IPS DF 4.7 (cell line): ENCODE data around the gene ITGB3BP.
"Not testable (repeated sequence)": the region's sequence is repeated elsewhere in the genome, so short reads cannot be mapped to it uniquely, and the experiment has no call there.

Experiments
- DNase-seq: peaks from one replicate; pipeline ENCODE4 v3.0.0-alpha.2; 2013; ENCODE audit warnings: low spot score; ENCODE audit errors: extremely low read depth

ITGB3BP gene

GRCh38 chr1:63506782-63507181 lies 16.2 kb downstream of the ITGB3BP start:
- DNase-seq, result no peak

GRCh38 chr1:63501256-63501655 lies 21.8 kb downstream of the ITGB3BP start:
- DNase-seq, result no peak

GRCh38 chr1:63498106-63498505 lies 24.9 kb downstream of the ITGB3BP start:
- no peak for DNase-seq

- DNase-seq, result no peak
Observed at GRCh38 chr1:63497577-63497976, 25.4 kb downstream of the ITGB3BP start.

GRCh38 chr1:63487336-63488065 lies 35.5 kb downstream of the ITGB3BP start:
- DNase-seq, result no peak

GRCh38 chr1:63486629-63487028 lies 36.4 kb downstream of the ITGB3BP start:
- DNase-seq, result no peak

GRCh38 chr1:63480057-63480456 lies 43.0 kb downstream of the ITGB3BP start:
- DNase-seq, result no peak

GRCh38 chr1:63475761-63476160 lies 47.3 kb downstream of the ITGB3BP start:
- DNase-seq, result no peak

GRCh38 chr1:63468683-63469082 lies 54.3 kb downstream of the ITGB3BP start:
- DNase-seq, result not testable (repeated sequence)

- DNase-seq, result no peak
Observed at GRCh38 chr1:63466759-63467158, 56.3 kb downstream of the ITGB3BP start.

GRCh38 chr1:63466181-63466580 lies 56.8 kb downstream of the ITGB3BP start:
- DNase-seq, result no peak

GRCh38 chr1:63463248-63463647 lies 59.8 kb downstream of the ITGB3BP start:
- no peak for DNase-seq

GRCh38 chr1:63461661-63462230 lies 61.3 kb downstream of the ITGB3BP start:
- DNase-seq, result no peak

- no peak for DNase-seq
Observed at GRCh38 chr1:63458750-63459149, 64.3 kb downstream of the ITGB3BP start.

- no peak for DNase-seq
Observed at GRCh38 chr1:63454269-63454668, 68.8 kb downstream of the ITGB3BP start.

- no peak for DNase-seq
Observed at GRCh38 chr1:63453232-63453631, 69.8 kb downstream of the ITGB3BP start.

- no peak for DNase-seq
Observed at GRCh38 chr1:63450416-63450815, 72.6 kb downstream of the ITGB3BP start.

GRCh38 chr1:63448731-63449246 lies 74.2 kb downstream of the ITGB3BP start:
- no peak for DNase-seq

GRCh38 chr1:63442141-63442475 lies 80.9 kb downstream of the ITGB3BP start:
- no peak for DNase-seq

GRCh38 chr1:63435161-63435560 lies 87.9 kb downstream of the ITGB3BP start:
- no peak for DNase-seq

GRCh38 chr1:63429281-63429680 lies 93.7 kb downstream of the ITGB3BP start:
- no peak for DNase-seq

- DNase-seq, result no peak
Observed at GRCh38 chr1:63428815-63429214, 94.2 kb downstream of the ITGB3BP start.

- no peak for DNase-seq
Observed at GRCh38 chr1:63423649-63424048, 99.4 kb downstream of the ITGB3BP start.
